Astrocyte of the spinal cord (primary cell): ENCODE data around the gene TMEM168.
"Not testable (repeated sequence)": the region's sequence is repeated elsewhere in the genome, so short reads cannot be mapped to it uniquely, and the experiment has no call there.

ENCODE experiments used
- DNase-seq: peaks from one replicate; pipeline ENCODE4 v3.0.0; 2011; ENCODE audit warnings: low read depth, low spot score
- H3K4me3 ChIP-seq: 2 replicates; pipeline ENCODE4 v1.5.1; 2011; ENCODE audit warnings: low read depth, mild to moderate bottlenecking, low read length, moderate library complexity
- in situ Hi-C: cut with HindIII; loops from 2 replicates; pipeline ENCODE4 v1.10.0; 2017; ENCODE audit warnings: low sequenced_read_pairs
- TF ChIP-seq, protein P1 (sequence below): IDR thresholded peaks from 2 replicates; pipeline ENCODE4 v1.5.1; 2012; ENCODE audit warnings: low read depth, mild to moderate bottlenecking, low read length, inconsistent platforms

The TMEM168 gene

GRCh38 chr7:112806156-112806555 is 16.0 kb upstream of the TMEM168 start:
- H3K4me3 ChIP-seq = no peak overlapping the region
- no peak for DNase-seq
- in situ Hi-C loops = no loop called here
- TF ChIP-seq, protein P1, sequence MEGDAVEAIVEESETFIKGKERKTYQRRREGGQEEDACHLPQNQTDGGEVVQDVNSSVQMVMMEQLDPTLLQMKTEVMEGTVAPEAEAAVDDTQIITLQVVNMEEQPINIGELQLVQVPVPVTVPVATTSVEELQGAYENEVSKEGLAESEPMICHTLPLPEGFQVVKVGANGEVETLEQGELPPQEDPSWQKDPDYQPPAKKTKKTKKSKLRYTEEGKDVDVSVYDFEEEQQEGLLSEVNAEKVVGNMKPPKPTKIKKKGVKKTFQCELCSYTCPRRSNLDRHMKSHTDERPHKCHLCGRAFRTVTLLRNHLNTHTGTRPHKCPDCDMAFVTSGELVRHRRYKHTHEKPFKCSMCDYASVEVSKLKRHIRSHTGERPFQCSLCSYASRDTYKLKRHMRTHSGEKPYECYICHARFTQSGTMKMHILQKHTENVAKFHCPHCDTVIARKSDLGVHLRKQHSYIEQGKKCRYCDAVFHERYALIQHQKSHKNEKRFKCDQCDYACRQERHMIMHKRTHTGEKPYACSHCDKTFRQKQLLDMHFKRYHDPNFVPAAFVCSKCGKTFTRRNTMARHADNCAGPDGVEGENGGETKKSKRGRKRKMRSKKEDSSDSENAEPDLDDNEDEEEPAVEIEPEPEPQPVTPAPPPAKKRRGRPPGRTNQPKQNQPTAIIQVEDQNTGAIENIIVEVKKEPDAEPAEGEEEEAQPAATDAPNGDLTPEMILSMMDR = no peak

- TF ChIP-seq, protein P1 = no peak
- H3K4me3 ChIP-seq = no peak overlapping the region
- DNase-seq = no peak
- in situ Hi-C loops = no loop called here
These were observed 12.2 kb upstream of the TMEM168 start for GRCh38 chr7:112802406-112802805.

GRCh38 chr7:112800486-112800885 is 10.3 kb upstream of the TMEM168 start:
- H3K4me3 ChIP-seq = no peak overlapping the region
- TF ChIP-seq, protein P1 = no peak
- no peak for DNase-seq
- in situ Hi-C loops = no loop called here

DNA sequence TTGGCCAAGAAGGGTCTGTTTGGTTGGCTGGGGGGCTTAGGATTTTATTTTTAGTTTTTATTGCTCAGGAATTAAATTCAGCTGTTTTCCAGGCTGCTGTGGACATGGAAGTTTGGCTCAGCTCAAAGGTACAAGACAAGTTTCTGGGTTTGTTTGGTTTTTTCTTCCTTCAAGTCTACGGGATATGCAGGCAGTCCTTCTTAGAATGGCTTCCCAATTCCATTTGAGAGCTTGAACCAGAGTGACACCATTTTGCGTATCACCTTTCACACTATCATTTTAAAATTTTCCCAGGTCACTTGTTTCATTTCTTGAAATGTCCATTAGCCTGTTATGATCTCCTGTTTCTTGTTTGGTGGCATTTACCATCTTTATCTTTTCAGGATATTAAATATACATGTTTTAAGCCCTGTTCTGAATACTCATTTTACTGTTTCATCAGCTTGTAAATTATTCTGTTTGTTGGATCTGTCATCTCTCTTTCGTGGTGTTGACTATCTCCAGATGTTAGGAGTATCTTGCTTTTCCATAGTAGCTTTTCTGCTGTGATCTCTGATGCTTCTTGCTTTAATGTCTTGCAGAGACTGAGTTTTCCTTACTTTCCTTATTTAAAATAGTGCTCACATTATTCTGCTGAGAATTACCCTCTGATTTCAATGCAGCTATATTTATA is 9.4 kb upstream of the TMEM168 start:
- H3K4me3 ChIP-seq = no peak overlapping the region
- in situ Hi-C loops = no loop called here
- DNase-seq = no peak
- TF ChIP-seq, protein P1 = no peak

GRCh38 chr7:112798274-112799159 is 8.3 kb upstream of the TMEM168 start:
- TF ChIP-seq, protein P1 = no peak
- no peak overlapping the region for H3K4me3 ChIP-seq
- no peak for DNase-seq
- in situ Hi-C loops = no loop called here

GRCh38 chr7:112796552-112796951 is 6.4 kb upstream of the TMEM168 start:
- in situ Hi-C loops, DNase-seq, H3K4me3 ChIP-seq: not testable (repeated sequence)

- TF ChIP-seq, protein P1 = no peak
- no peak for DNase-seq
- in situ Hi-C loops = no loop called here
- H3K4me3 ChIP-seq = no peak overlapping the region
These were observed 2.2 kb upstream of the TMEM168 start for GRCh38 chr7:112792441-112792840.
